Right ventricle myocardium inferior (tissue), 1 donor: ENCODE results near the gene SAC3D1. TPM values are rescaled to one million over a fixed set of nuclear protein-coding genes. Genes with fewer than 3 reads are reported as not detected.
A peak's percentile ranks its signal among the peaks of the same experiment; 100 is the strongest.
"Not testable (repeated sequence)": the region's sequence is repeated elsewhere in the genome, so short reads cannot be mapped to it uniquely, and the experiment has no call there.

Experiments used
- ATAC-seq: fragments of 200-7000 bp; cut with Tn5 transposase; one replicate; pipeline ENCODE4 v1.9.1; 2020; ENCODE audit warnings: mild to moderate bottlenecking, moderate library complexity
- DNase-seq: peaks from one replicate; pipeline ENCODE4 v3.0.0; 2021; ENCODE audit errors: missing footprints
- intact Hi-C: fragments of 100-400 bp; cut with DNase I; formaldehyde crosslinking; loops from one replicate; pipeline ENCODE4 v1.11.0; 2022
- total RNA-seq: library from RNA; stranded (reverse); fragmentation: NEBNext Ultra II Directional; extraction: Animal tissue kit (Norgen Biotek cat#: 25700); gene quantifications from one replicate; pipeline ENCODE4 v1.2.1, GENCODE V29; 2021
- donor health status: DM: no; HTN: yes; CAD: no; lungs with severe emphysema.

The SAC3D1 gene
- total RNA-seq, 1 donor from 2014 or later: 7.5 TPM

DNA sequence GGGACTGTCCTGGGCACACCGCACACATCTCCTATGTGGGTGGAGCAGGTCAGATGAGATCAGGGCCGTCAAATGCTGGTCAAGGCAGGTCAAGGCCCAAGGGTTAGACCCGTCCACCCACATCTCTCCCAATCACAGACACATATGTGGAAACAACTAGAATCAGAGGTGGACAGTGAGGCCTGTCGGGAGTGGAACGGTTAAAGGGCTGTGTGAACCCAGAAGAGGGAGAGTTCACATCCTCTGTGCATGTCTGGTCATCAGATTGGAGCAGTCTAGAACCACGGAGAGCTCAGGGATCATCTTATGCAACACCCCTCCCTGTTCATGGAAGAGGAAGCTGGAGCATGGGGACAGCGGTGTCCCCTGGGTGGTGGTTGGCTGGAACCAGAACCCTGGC, 21.2 kb upstream of the SAC3D1 start:
- DNase-seq: peak; percentile 39
- ATAC-seq: no peak
- intact Hi-C loops: no loop called here

- DNase-seq (no peak), ATAC-seq (no peak)
- intact Hi-C loops: no loop called here
Observed at GRCh38 chr11:65021003-65021402, 20.0 kb upstream of the SAC3D1 start.

DNA sequence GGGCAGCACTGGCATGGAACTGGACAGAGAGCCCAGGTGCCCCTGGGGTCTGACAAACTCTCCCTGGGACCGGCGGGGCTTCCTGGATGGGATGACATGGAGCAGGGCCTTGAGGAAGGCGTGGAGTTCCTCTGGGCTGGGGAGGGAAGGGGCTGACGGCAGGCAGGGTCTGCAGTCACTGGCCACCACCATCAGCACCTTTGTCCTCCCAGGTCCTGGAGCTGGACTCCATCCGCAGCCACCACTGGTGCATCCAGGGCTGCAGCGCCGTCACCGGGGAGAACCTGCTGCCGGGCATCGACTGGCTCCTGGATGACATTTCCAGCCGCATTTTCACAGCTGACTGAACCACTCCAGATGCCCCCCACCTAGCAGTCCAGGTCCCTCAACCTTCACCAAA, 19.5 kb upstream of the SAC3D1 start:
- peak; percentile 20 for DNase-seq
- ATAC-seq: no peak
- intact Hi-C loops: no loop called here

DNA sequence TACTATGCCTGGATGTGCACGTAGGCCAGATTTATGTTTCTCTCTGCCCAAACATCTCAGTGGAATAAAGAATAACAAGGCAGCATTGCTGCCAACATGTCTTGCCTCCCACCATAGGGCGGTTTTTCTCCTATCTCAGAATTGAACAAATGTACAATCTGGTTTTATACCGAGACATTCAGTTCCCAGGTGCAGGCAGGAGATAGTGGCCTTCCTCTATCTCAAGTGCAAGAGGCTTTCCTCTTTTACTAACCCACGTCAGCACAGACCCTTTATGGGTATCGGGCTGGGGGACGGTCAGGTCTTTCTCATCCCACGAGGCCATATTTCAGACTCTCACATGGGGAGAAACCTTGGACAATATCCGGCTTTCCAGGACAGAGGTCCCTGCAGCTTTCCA, 17.5 kb upstream of the SAC3D1 start:
- peak; percentile 16 for DNase-seq
- intact Hi-C loops, ATAC-seq: not testable (repeated sequence)

- DNase-seq: peak; percentile 9
- intact Hi-C loops: loop anchor here (2.0 to 5.0 kb wide), 3 partner anchors 14 to 105 kb away; partner anchors contain the start of genes CDCA5, PPP2R5B, SAC3D1 and ZFPL1
- ATAC-seq: no peak
Observed at GRCh38 chr11:65026810-65027209, 14.2 kb upstream of the SAC3D1 start.

- ATAC-seq (peak; percentile 98), DNase-seq (peak; percentile 95)
- intact Hi-C loops: loop anchor here (2.0 to 5.0 kb wide), 3 partner anchors 13 to 105 kb away; partner anchors contain the start of genes CDCA5, PPP2R5B, SAC3D1 and ZFPL1
Observed at GRCh38 chr11:65027213-65028067, 13.6 kb upstream of the SAC3D1 start, which contains the start of gene SNX15. SNX15 (plus strand) TSS chr11:65027439; CDS start chr11:65027538, 99 bp downstream.

DNA sequence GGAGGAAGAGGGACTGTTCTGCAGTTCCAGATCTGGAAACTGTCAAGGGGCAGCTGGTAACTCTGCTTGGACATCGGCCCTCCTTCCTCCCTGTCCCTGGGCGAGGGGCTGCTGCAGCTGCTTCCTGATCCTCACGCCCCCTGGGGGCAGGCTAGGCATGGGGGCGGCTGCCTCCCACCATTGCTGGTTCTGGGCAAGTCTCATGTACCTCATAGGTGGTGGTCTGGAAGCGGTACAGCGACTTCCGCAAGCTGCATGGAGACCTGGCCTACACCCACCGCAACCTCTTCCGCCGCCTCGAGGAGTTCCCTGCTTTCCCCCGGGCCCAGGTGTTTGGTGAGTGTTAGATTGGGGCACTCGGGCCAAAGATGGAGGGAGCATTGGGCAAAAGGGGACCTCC, 8.8 kb upstream of the SAC3D1 start:
- intact Hi-C loops: no loop called here
- ATAC-seq: no peak
- DNase-seq: peak; percentile 37

DNA sequence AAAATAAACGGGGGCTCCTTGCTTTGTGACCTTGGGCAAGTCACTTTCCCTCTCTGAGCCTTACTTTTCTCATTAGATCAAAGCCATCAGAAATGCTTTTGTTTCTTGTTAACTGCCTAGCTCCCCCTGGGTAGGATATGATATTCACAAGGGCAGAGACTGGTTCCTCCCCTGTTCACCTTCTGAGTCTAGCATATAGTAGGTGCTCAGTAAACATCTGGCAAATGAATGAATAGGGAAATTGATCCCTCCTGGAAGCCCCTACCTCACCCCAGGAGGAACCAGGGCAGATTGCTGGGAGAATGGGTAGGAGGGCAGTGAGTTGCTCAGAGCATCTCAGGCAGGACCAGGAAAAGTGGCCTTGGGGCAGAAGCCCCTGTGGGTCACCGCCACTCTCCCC, 6.6 kb upstream of the SAC3D1 start:
- intact Hi-C loops: no loop called here
- DNase-seq: no peak
- ATAC-seq: no peak

- intact Hi-C loops: no loop called here
- ATAC-seq: no peak
- DNase-seq: peak; percentile 23
Observed at GRCh38 chr11:65035579-65035978, 5.4 kb upstream of the SAC3D1 start.

DNA sequence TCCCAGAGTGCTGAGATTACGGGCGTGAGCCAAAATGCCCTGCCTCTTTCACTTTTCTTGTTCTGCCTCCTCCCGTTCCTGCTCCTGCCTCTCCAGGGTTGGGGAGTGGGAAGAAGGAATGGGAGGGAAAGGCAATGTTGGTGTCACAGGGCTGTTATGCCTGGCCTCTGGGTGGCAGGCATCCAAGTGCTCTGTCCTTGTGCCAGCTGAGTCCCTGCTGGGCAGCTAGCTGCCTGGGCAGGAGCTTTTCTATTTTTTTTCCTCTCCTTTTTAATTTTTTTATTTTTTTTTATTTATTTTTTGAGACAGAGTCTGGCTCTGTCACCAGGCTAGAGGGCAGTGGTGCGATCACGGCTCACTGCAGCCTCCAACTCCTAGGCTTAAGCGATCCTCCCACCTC, 4.1 kb upstream of the SAC3D1 start:
- intact Hi-C loops: no loop called here
- ATAC-seq: no peak
- DNase-seq: peak; percentile 76

GRCh38 chr11:65040520-65040846, 527 bp upstream of the SAC3D1 start:
- DNase-seq (no peak), ATAC-seq (no peak)
- intact Hi-C loops: loop anchor here (2.0 to 5.0 kb wide), 2 partner anchors 14 to 42 kb away; partner anchors contain the start of genes CDCA5, SNX15 and ZFPL1

DNA sequence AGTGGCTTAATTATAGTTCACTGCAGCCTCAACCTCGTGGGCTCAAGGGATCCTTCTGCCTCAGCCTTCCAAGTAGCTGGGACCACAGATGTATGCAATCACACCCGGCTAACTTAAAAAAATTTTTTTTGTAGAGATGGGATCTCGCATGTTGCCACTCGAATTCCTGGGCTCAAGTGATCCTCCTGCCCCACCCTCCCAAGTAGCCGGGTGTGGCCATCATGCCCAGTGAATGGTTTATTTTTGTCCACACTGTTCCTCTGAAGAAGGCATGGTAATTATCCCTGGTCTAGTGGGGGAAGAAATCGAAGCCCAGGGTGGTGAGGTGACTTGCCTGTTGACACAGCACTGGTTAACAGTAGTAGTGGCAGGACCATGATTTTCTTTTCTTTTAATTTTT, 1.9 kb downstream of the SAC3D1 start:
- ATAC-seq (no peak), DNase-seq (no peak)
- intact Hi-C loops: loop anchor here (5.0 kb wide), 1 partner anchor 39 kb away; the partner anchor contains the start of genes CDCA5 and ZFPL1

DNA sequence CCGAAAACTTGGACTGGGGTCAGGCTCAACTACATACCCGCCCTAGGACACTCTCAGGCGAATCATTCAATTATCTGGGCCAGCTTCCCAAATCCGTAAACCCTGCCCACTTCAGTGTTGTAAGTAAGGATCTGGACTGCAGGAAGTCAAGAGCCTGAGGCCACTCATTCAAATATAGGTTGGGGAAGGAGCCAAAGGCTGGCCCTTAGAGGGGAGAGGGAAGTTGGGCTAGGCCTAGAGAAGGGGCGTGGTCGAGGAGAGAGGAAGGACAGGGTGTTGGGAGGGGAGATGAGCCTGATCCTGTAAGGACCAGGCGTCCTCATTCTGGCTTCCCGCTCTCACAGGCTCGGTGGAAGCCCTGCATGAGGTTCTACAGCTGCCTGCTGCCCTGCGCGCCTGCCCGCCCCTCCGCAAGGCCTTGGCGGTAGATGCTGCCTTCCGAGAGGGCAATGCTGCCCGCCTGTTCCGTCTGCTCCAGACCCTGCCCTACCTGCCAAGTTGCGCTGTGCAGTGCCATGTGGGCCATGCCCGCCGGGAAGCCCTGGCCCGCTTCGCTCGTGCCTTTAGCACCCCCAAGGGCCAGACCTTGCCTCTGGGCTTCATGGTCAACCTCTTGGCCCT, 3.0 kb downstream of the SAC3D1 start:
- peak; percentile 65 for DNase-seq
- peak; percentile 12 for ATAC-seq

DNA sequence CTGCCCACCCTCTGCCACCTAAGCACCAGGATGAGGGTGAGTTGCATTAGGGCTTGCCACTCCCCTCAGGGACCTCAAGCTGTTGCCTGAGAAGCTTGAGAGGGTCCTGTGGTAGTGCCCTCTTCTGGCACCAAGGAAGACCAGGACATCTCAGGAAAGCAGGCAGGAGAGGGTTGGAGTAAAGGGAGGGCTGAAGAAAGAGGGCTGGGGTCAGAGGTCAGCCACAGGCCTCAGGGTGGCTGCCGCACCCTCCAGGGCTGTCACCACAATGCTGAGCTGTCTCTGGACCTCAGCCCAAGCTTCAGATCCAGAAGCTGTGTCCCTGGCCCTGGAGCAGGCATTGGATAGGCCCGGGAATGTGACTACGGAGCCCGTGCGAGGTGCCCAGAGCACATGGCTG, 4.1 kb downstream of the SAC3D1 start:
- peak; percentile 14 for DNase-seq
- no peak for ATAC-seq
- intact Hi-C loops: no loop called here

More for the DNA sequence above, 3.0 kb downstream of the SAC3D1 start:
- intact Hi-C loops: loop anchor here (5.0 kb wide), 1 partner anchor 38 kb away; the partner anchor contains the start of genes CDCA5 and ZFPL1

DNA sequence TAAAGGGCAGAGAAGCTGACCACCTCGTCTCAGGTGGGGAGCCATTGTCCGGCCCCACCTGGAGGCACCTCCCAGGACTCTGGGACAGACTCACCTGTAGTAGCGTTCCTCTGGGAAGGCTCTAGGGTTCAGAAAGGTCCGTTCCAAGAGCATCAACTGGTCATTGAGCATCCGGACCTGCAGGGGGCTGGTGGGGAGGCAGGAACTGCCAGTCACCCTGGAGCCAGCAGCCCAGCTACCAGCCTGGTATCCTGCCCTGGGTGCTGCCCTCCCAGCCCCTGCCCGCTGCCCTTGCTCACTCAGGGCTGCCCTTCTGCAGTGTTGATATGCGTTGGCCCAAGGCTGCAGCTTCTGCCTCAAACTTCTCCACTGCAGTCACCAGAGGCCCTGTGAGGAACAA, 4.7 kb downstream of the SAC3D1 start:
- peak; percentile 2 for DNase-seq
- intact Hi-C loops: no loop called here
- ATAC-seq: no peak

DNA sequence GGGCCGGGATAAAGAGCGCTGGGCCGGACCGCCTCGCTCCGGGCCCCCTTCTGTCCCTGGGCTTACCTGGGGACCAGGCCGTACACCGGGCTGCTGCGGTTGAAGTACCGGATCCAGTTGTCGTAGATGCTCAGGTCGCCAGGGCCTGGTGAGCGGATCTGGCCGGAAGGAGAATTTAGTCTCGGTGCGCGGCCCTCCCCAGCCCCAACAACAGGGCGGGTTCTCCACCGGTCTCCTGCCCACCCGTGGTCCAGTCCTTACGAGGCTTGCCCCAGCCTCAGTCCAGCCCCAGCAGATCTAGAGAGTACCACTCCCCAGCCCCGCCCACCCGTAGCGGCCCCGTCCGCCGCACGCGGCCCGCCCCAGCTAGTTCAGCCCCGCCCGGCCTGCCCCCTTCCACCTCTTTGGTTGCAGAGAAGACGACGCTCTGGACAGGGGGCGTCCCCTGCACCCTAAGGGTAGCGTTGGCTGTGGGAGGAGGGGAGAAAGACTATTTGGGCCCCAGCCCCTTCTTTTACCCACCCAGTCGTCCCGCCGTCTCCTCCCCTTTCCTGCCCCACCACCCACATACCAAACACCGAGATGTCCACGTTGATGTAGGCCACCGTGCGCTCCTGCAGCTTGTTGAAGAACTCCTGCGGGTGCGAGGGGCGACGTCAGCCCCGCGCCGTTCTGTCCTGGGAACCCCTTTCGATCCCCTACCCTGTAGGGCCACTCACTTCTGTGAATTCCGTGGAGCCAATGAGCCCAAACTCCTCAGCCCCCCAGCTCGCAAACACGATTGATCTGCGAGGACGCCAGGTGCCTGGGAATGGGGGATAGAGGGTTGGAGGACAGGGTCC, 6.8 kb downstream of the SAC3D1 start:
- intact Hi-C loops: no loop called here
- peak; percentile 53 for ATAC-seq
- DNase-seq: peak; percentile 74

DNA sequence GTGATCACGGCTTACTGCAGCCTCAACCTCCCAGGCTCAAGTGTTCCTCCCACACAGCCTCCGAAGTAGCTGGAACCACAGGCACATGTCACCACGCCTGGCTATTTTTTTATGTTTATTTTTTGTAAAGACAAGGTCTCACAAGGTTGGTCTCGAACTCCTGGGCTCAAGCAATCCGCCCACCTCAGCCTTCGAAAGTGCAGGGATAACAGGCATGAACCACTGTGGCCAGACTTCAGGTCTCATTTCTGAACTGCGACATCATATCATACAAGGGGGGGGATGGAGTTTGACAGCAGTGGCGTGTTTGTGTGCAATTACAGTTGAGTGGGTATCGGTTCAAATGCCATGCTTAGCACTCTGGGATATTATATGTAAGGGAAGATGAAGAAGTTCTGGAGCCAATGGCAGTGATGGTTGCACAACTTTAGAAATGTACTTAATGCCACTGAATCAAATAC, 10.4 kb downstream of the SAC3D1 start:
- intact Hi-C loops: no loop called here
- DNase-seq: no peak
- ATAC-seq: no peak

DNA sequence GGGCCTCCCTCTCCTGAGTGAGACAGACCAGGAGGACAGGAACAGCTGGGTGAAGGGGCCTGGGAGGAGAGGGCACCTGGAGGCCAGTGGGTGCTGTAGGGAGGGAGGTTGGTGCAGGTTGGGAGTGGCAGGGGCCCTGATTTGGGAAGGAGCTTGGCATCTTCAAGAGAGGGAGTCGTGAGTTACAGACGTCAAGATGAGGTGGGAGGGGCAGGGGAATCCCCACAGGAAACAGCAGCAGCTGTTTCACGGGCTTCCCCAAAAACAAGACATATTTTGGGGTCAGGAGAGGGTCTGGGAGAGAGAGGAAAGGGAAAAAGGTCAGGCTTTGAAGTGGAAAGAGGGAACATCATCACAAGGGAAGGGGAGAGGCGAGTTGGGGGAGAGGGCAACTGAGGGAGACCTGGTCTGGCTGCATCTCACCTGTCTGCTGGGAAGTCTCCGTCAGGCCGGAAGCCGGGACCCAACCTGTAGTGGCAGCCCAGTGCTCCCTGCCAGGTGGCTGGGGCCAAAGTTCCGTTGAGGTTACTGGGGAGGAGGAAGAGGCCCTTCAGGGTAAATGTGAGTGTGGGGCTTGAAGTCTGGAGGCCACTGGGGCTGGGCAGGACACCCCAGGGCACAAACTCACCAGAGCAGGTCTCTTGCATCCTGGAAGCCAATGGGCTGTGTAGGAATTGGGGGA, 13.0 kb downstream of the SAC3D1 start:
- intact Hi-C loops: no loop called here
- DNase-seq (peak; percentile 13), ATAC-seq (no peak)
